Activated CD4-positive, alpha-beta T cell treated with anti-CD3 and anti-CD28 coated beads, Interleukin-2, Interleukin-4, amounts not matched to agents 100 ng/mL and 50 ng/mL, durations not matched to agents 16 hours and 8 hours (primary cell): ENCODE data around the gene NTN1.
"Not testable (repeated sequence)": the region's sequence is repeated elsewhere in the genome, so short reads cannot be mapped to it uniquely, and the experiment has no call there.

Experiments used
- DNase-seq: peaks from one replicate; pipeline ENCODE4 v3.0.0-alpha.2; 2020; ENCODE audit warnings: low spot score

Gene NTN1

DNA sequence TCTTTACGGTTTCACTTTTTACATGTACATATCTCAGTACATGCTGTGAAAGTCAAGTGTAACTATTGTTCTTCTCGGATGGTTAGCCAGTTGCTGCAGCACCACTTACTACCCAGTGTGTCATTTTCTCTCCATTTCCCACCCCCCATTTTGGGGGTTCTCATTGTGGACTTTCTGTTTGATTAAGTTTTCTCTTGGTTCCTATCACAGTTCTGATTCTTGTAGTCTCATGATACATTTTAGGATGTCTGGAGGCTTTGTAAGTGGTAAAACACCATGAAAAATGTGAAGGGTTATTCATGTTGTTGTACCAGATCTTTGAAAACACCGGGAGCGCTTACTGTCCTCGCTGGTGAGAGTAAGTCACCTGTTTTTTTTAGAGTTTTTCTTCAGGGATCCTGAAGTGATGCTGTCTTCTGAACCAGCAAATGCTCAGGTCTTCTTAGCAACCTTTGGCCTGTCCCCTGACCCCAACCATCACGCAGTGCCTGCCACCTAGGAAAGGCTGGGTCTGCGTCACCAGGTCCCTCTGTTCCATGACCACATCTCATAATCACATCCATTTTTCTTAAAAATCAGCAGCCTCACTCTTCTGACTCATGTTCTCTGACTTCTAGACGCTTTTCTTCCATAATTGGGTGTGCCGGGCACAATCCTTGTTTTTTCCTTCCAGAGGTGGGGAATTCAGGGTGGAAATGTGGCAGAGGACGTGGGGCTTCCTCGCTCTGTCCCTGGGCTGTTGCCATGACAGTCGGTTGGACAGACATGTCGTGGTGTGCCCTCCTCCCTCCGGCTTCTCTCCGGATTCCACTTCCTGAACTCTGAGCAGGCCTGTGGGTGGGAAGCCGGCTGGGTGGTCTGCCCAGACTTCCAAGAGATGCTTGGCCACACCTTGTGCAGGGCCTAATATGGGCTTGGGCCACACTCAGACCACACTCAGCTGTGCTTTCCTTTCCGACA is 102.6 kb downstream of the NTN1 start:
- DNase-seq, result peak; percentile 9

DNA sequence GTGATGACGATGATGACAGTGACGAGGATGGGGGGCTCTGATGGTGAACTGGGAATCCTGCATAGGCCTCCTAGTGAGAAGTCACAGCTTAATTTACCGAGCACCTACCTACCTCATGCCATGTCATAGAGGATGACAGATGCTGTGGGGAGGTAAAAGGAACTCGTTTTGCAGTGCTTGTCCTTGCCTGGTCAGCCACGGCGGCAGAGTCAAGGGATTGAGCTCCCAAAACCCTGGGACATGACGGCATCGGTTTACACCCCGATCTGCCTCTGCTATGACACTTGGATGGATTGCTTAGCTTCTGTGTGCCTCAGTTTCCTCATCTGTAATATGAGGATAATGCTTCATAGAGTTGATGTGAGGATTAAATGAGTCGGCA is 103.2 kb downstream of the NTN1 start:
- no peak for DNase-seq

DNA sequence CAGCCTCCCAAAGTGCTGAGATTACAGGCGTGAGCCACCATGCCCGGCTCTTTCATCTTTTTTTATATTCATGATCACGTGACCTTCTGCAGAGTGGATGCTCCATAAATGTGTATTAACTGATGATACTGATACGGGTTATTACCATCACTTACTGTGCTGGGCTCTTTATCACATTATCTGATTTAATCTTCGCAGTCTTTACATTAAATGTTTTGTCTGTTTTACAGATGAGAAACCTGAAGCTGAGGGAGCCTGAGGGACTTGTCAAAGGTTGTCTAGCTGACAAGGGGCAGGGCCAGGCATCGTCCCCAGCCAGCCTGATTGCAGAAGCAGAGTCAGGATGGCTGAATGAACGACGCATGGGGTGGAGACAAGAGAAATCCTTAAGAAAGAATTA is 104.4 kb downstream of the NTN1 start:
- no peak for DNase-seq

DNA sequence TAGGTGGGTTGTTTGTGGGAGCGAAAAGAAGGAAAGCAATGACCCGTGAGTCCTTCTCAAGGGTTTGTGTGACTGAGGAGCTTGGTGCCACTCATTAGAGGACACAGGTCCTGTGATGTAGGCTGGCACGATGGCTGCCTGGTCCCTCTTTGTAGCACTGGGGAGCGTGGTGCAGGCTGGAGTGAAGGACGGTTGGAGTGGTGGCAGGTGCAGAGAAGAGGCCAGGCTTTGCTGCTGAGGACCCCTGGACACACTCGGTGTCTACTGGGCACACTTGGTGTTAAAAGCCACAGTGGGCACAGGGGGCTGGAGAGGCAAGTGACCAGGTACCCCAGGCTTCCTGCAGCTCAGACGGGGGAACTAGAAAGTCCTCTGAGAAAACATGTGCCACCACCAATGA is 106.0 kb downstream of the NTN1 start:
- DNase-seq, result no peak

DNA sequence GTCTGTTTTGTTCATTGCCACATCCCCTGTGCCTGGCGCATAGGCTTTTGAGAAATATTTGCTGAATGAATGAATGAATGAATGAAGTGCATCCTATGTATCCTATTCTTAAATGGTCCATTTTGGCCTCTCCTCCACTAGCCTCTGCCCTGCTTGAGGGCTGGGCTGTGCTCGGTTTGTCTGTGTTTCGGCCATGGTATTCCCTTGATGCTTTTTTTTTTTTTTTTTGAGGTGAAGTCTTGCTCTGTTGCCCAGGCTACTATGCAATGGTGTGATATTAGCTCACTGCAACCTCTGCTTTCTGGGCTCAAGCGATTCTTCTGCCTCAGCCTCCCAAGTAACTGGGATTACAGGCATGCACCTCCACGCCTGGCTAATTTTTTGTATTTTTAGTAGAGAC is 110.1 kb downstream of the NTN1 start:
- DNase-seq, result no peak

DNA sequence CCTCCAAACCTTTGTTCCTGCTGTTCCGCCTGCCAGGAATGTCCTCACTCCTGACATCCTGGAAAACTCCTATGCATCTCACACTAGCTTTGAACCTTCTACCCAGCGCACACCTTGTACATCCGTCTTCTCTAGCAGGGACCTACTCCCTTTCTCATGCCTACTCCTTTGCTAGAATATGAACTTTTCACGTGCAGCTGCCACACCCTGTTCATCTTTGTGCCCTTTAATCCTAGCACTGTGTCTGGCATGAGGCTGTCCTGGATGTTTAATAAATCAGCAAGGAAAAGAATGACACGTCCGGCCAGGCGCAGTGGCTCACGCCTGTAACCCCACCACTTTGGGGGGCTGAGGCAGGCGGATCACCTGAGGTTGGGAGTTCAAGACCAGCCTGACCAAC is 111.0 kb downstream of the NTN1 start:
- no peak for DNase-seq

DNA sequence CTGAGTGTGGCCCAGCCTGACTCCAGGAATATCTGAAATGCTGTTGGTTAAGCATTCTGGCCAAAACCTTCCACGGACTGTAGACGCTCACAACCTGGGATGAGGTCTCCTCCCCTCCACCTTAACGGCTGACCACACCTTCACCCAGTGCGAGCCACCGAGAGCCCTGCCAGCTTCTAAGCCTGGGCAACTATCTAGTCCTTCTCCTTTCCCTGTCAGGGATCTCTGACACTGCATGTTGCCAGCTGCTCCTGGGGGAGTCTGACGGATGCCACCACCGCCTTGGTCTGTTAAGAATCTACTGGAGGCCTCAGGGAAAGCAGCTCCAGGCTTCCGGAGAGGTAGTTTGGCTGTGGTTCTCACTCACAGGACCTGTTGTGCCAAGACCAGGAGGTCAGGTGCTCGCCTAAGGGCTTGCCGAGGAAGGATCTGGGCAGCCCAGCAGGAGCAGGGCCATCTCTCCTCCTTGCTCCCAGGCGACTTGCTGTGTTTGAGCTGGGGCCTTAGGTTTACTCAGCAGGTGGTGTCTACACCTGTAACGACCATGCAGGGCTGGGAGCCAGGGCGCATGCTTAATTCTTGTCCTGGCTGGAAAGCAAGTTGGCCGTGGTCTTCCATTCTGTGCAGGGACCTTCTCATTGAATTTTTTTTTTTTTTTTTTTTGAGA is 111.8 kb downstream of the NTN1 start:
- no peak for DNase-seq

DNA sequence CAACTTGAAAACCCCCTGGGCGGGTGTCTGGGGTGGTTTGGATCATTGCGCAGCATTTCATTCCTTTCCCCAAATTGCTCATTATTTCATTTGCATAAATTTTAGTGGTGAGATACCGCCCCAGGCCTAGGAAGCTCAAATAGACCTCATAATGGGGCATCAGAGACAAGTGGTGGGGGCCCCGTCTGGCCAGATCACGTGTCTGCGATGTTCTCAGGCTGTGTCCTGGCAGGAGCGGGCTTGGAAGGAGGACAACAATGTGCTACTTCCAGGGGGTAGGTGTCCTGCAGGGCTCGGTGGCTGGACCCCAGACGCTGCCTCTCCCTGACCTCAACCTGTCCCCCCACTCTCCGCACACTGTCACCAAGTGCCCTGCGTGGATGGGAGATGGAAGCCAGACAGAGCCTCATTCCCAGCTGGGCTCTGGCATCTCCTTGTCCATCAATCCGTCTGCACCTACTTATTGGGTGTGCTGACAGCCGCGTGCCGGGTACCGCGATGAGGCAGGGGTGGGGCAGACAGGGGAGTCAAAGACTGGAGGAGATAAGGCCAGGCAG is 116.9 kb downstream of the NTN1 start:
- DNase-seq, result no peak

DNA sequence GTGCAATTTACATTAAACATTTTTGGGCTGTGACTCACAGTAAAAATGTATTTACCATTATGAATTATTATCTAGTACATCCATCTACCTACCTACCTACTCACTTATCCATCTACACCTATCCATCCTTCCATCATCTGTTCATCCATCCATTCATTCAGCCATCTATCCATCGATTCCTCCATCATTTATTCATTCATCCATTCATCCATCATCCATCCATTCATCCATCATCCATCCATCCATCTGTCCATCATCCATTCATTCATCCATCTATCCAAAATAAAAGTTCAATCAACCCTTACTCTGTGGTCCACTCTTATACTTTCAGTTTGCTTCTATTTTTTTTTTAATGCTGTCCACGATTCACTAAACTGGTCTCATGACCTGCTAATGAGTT is 118.4 kb downstream of the NTN1 start:
- DNase-seq, result no peak

DNA sequence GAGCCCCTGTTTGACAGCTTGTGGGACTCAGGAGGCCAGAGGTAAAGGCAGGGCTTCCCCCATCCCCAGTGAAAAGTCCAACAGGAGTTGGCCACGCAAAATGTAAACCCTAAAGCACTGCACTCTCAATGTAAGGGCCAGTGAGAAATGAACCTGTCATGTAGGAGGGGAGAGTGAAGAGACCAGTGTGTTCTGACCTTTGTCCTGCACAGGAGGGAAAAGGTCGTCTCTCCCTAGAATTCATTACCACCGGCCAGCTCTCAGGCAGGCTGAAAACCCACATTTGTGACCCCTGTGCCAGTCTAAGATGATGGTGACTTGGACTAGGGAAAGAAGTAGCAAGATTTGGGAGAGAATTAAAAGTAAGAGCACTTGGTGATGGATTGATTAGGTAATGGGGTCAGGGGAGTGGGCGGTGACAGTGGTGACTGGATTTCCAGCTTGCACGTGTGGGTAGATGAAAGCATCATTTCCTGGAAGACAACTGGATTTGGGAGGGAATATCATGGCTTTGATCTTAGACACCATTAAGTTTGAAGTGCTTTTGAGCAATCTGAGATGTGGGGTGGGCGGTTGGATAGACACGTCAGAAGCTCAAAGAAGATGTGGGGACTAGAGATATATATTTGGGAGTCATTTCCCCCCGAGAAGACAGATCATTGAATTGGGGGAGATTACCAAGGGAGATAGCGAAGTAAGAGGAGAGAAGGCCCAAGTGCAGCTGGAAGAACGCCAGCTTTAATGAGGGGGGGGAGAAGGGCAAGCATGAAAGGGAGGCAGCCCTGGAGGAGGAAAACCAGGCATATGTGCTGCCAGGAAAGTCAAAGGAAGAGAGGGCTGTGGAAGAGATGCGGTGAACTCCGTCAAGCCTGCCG is 119.5 kb downstream of the NTN1 start:
- DNase-seq, result no peak

DNA sequence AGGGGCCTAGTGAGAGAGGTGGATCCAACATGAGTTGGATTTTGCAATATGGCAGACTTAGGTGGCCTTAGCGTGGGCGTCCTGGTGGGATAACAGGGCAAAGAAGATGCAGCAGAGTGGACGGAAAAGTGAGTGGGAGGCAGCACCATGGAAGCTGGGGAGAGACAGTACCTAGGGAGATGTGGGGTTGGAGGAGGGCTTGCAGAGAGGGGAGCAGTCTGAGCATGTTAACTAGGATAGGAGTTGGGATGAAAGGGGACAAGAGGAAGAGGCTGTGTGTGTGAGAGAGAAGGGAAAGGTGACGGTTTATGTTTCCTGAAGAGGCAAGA is 120.1 kb downstream of the NTN1 start:
- no peak for DNase-seq

DNA sequence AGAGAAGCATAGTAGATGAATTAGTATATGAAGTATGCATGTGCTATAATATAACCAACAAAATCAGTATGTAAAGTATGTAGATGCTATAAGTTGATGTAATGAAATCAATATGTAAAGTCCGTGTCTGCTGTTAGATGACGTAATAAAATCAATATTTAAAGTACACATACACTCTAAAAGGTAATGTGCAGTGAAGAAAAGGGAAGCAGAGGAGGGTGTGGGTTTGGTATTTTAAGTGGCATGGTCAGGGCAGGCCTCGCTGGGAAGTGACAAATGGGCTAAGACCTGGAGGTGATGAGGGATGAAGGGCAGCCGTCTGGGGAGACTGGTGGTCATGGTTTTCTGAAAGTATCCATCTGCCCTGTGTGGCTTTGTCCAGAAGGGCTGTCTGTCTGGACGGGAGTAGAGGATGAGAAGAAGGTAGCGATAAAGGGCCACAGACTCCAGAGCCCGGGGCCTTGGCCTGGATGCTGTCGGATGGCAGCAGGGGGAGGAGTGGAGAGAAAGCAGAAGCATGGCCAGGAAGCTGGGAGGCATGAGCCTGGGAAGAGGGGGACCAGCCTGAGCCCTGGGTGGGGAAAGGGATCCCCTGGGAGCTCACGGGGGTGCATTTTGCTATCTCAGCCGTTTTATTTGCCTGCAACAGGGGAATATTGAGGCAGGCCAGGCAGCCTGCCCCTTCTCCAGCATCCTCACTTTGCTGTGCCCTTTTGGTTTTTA is 121.6 kb downstream of the NTN1 start:
- no peak for DNase-seq

DNA sequence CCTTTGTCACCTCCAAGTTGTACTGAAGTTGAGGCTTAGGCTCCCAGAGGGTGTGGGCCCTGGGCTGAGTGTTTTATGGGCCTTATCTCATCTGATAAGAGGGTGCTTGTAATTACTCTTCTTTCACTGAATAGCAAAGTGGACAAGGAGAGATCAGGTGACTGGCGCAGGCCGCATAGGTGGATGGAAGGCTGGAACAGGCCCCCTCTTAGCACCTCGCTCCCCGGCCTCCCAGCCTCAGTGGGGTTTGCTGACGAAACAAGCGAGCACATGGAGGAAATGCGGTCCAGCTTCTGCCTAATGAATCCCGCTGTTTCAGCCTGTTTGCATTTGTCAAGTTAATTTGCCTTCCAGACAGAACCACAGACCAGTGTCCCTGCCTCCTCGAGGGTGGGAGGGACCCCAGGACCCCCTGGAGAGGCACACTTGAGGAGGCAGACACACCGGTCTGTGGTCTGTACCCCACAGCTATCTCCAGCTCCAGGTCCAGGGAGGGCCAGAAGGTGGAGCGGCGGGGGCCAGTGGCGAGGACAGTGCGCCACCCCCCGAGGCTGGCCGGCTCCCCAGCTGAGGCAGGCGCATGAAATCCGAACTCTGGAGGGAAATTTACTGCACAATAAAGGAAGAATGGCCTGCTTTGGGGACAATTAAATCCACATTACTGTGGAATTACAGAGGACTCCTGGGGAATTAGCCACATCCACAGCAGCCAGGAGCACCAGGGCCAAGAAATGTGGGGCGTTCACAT is 123.4 kb downstream of the NTN1 start:
- no peak for DNase-seq

DNA sequence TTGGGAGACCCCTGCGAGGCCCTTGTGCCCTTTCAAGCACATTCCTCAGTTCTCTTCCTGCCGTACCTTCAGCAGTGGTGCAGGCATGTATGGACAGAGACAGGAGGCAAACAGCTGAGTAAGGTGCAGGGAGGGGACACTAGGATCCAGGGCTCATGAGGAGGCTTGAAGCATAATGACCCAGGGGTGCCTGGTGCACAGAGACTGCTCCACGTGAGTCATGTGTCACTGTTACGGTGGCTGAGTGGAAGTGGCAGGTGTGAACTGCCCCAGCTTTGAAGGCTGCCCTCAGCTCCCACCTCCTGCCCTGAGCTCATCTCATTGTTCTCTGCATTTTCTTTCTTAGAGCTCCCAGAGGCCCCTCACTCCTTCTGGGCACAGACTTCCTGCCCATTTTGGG is 124.8 kb downstream of the NTN1 start:
- no peak for DNase-seq

DNA sequence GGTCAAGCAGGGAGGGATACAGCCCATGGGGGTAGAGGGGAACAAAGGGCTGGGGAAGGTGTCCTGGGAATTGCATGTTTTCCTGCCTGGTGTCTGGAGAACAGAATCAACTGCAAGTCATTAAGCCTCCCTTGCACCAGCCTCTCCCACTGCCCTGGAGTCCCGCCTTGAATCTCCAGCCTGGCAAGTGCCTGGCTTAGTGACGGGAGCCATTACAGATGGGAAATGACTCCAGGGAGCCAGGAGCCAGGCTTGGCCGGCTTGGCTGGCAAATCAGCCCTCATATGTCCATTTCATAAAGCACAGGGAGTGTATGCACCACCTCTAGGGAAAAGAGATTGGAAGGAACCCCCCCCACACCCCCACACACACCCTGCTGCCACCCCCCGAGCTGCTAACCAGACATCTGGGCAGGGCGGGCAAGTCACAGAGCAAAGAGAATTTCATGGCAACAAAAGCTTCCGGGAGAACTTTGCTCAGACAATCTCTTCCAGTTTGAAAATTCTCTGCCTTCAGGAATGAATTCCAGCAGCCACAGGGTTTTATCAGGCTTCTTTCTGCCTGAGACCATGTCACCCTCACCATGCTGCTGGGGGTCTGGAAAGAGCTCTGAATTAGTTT is 127.7 kb downstream of the NTN1 start:
- DNase-seq, result no peak

DNA sequence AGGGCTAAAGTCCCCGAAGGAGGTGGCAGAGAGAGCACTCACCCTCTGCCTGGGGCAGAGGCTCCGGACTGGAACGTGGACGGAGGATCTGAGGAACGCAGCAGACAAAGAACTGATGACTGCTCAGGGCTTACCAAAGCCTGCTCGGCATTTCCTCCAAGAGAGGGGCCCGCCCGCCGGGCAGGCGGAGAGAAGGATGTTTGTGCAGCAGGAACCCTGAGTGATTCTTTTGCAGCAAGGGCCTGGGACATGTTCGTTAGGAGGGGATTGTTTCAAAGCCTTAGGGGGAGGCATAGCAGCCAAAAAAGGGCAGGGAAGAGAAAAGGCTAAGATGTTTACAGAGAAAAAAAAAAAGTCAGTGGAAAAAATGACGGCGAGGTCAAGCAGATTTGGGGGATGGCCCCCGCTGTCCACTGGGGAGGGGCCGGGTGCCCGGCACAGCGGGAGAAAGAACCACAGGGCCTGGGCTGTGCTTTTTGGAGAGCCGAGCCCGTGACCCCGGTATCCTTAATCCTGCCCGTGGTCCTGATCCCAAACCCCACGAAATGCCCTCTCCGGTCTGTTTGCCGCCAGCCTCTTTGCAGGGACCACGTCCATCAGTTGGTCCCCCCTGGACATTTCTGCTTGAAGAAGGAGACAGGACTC is 129.3 kb downstream of the NTN1 start:
- no peak for DNase-seq

DNA sequence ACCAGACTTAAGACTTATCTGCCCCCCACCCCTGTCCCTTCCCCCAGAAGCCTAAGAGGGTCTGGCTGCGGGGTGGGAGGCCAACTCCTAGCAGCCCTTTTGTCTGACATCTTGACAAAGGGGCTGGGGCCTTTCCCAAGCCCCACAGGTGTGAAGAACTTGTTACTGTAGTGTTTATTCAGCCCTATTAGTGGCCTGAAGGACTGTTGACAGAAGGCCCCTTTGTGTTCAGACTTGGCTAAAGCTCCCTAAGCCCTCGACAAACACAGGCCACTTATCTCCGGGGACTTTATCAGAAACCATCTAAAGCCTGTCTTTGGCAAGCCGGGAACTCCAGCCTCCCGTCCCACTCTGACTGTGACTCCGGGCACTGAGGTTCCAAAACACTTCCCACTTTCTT is 129.8 kb downstream of the NTN1 start:
- no peak for DNase-seq

DNA sequence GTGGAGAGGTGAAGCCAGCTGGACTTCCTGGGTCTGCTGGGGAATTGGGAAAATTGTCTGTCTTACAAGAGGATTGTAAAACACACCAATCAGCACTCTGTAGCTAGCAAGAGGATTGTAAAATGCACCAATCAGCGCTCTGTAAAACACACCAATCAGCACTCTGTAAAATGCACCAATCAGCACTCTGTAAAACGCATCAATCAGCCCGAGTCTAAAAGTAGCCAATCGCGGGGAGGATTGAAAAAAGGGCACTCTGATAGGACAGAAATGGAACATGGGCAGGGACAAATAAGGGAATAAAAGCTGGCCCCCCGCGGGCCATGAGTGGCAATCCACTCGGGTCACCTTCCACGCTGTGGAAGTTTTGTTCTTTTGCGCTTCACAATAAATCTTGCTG is 130.4 kb downstream of the NTN1 start:
- DNase-seq, result not testable (repeated sequence)

DNA sequence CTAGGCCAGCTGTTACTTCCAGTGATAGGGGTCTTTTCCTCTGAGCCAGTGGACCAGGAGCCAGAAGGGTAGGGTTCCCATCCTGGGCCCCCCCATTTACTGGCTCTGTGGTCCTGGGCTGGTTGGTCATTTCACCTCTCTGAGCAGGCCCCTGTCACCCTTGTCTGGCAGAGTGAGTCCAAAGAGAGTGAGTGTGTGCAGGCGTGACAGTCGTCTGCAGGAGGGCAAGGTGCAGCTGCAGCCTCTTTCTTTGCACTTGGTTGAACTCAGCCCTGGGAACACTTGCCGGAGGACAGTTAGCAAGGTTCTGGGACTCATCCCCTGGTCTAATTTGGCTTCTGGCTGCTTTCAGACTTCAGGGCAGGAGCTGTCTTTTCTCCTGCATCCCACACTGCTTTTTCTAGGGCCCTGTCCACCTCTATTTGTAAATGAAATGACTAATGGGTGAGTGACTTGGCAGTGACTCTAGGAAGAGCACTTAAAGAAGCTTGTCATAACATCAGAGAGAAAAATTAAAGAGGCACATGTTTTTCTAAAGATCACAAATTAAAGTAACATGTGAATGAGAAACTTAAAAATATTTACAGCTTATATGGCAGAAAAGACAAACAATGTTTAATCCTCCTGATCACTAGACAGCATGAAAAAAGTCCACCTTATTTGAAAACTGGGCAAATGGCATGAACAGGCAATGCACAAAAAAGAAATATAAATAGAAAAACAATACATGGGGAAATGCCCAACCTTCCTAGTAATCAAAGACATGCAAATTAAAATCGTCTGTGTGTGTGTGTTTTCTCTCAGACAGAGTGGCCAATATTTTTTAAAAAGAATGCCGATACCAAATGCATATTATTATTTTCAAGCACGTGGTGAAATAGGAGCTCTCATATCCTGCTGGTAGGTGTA is 137.5 kb downstream of the NTN1 start:
- no peak for DNase-seq
